HG02938 (cell line): ENCODE measurements around the gene MUC6.

Source experiments
- ATAC-seq: cut with Tn5 transposase; IDR thresholded peaks from one replicate; pipeline ENCODE4 v1.9.1; 2021; ENCODE audit warnings: mild to moderate bottlenecking, moderate library complexity; ENCODE audit not compliant: unreplicated experiment

The MUC6 gene

GRCh38 chr11:1073261-1073724 lies 36.8 kb upstream of the MUC6 start:
- ATAC-seq: no peak

DNA sequence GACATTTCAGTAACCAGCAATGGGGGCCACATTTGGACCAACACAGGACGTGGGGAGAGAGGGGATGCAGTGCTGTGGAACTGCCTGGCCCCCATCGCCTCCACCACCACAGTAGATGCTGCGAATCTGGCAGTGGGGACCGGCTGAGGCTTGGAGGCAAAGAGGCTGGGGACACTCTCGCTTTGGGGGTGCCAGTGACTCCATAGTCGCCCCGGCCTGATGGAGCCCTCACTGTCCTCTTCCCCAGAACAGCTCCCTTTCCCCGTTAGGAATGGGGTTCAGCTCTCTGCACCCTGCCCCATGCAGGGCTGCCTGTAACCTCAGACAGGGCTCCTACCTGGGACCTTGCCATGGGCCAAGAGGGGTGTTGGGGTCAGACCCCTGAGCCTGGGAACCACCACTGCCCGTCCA lies 36.3 kb upstream of the MUC6 start:
- no peak for ATAC-seq

DNA sequence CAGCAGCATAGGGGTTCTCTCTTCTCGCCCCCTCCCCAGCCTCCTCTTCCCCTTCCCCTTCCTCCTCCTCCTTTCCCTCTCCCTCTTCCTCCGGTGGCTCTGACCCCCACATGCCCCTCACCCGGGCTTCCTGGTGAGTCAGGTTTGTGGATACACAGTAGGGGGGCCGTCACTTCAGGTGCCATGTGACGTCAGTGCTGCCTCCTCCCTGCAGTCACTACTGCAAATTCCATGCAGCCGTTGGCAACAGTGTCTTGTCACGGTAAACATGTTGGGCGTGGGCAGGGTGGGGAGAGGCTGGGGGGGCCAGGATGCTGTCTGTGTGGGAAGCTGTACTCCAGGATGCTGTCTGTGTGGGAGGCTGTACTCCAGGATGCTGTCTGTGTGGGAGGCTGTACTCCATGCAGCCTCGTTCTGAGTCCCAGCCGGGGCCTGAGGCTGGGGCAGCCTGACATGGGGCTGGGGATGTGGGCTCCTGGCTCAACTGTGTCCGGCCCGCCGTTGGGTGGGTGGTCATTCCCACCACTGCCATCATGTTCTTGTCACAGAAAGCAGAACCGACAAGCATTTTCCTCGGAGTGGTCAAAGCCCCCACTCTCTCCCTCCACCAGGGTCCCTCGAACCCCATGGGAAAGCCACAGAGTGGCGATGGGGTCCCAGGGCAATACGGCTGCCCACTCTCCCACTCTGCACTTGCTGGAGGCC lies 35.8 kb upstream of the MUC6 start:
- no peak for ATAC-seq

- no peak for ATAC-seq
These were observed 35.1 kb upstream of the MUC6 start for GRCh38 chr11:1071571-1072115.

- no peak for ATAC-seq
These were observed 34.3 kb upstream of the MUC6 start for GRCh38 chr11:1070594-1071462.

- no peak for ATAC-seq
These were observed 33.2 kb upstream of the MUC6 start for GRCh38 chr11:1069740-1070139.

GRCh38 chr11:1067812-1068496 lies 31.4 kb upstream of the MUC6 start:
- ATAC-seq: no peak

DNA sequence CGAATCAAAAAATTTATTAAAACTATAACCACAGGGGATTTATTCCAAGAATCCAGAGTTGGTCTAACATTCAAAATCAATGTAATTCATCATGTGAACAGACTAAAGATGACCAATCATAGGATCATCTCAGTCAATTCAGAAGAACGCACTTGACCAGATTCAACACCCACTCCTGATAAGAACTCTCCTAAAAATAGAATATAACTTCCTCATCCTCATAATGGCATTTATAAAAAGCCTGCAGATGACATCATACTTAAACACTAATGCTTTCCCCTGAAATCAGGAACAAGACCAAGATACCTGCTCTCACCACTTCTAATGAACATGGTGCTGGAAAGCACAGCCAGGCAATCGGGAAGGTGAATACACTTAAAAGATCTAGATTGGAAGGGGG lies 27.6 kb upstream of the MUC6 start:
- ATAC-seq: no peak

DNA sequence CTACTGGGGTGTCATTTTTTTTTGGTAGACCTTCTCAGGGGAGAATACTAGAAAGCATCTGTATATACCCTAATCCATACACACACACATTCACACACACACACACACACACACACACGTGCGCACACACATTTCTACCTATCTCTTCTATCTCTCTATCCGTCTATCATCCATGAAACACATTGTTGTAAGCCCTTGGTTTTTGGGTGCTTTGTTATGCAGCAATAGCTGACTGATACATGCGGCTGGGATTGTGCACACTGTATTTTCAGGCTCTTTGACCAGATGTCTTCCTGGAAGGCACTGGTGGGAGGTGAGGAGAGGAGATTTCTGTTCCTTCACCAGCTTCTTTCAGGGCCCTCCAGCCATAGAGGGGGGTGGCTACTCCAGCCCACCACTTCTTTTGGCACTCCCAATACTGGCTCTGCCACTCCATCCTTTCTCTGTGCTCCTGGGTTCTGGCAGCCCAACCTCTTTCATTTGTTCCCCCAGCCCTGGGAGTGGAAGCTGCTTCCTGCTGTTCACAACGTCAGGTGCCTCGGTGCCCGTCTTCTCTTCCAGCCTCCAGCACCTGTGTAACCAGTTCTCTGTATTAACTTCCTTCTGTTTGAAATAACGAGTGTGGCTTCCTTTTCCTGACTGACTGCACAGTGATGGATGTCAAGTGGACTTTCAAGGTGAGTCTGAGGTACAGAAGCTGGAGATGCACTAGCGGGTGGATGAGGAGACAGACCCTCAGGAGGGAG lies 25.7 kb upstream of the MUC6 start:
- no peak for ATAC-seq

- no peak for ATAC-seq
These were observed 24.5 kb upstream of the MUC6 start for GRCh38 chr11:1060852-1061616.

DNA sequence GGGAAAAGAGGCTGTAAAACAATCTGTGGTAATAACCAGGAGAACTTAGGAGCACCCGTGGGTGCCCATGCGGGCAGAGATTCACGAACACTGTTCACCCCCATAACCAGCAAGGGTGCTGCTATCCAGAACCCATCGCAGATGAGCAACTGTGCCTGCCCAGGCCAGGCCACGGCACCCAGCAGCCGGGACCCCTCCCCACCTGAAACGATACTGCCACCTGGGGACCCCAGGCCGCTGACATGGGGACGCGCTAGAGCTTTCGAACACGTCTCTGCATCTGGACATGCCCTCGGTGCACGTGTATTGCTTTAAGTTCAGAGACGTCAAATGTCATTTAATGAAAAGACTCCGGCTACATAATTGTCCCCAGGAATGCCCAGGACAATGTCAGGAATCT lies 23.9 kb upstream of the MUC6 start:
- no peak for ATAC-seq

- no peak for ATAC-seq
These were observed 23.2 kb upstream of the MUC6 start for GRCh38 chr11:1059759-1060158.

DNA sequence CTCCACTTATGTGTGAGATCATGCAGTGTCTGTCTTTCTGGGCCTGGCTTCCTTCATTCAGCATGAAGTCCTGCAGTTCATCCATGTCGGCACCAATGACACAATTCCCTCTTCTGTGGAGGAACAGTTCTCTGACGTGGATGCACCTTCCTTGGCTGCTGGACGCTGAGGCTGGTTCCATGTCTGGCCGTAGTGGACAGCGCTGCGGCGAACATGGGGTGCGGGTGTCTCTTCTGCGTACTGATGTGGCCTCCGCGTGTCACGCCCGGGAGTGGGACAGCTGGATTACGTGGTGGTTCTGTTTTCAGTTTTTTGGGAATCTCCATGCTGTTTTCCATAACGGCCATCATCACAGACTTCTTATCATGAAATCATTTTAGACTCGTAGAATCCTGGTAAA lies 21.3 kb upstream of the MUC6 start:
- ATAC-seq: no peak

DNA sequence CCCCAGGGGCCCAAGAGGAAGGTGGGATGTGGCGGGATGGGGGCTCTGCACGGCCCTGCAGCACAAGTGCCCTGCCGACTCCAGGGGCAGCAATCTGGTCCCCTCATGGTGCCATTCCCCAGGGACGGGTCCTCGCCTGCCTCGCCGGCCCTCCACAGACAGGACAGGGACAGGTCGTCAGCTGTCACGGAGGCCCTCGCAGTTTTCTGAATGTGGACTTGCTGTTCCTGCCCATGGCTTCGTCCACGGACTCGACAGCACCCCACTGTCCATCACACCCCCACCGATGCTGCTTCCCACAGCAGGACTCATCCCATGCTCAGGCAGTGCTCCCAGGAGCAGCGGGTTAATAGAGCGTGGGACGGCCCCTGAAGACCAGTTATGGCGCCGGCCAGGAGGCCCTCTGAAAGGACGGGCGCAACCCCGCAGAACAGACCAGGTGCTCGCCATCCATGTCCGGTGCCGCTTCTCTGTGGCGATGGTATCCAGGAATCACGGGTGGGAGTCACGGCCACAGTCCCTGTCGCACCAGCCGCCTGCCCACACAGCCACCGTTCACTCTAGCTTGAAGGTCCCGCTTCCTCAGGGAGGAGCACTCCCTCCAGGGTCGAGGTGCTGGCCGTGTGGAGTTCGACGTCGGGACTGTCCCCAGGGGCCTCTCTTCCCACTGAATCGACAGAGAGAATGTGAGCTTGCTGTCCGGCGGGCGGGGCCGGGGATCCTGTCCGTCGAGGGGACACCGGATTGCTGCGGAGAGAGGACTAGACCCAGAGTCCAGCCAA lies 19.7 kb upstream of the MUC6 start:
- ATAC-seq: no peak

- no peak for ATAC-seq
These were observed 18.7 kb upstream of the MUC6 start for GRCh38 chr11:1055109-1055703.

DNA sequence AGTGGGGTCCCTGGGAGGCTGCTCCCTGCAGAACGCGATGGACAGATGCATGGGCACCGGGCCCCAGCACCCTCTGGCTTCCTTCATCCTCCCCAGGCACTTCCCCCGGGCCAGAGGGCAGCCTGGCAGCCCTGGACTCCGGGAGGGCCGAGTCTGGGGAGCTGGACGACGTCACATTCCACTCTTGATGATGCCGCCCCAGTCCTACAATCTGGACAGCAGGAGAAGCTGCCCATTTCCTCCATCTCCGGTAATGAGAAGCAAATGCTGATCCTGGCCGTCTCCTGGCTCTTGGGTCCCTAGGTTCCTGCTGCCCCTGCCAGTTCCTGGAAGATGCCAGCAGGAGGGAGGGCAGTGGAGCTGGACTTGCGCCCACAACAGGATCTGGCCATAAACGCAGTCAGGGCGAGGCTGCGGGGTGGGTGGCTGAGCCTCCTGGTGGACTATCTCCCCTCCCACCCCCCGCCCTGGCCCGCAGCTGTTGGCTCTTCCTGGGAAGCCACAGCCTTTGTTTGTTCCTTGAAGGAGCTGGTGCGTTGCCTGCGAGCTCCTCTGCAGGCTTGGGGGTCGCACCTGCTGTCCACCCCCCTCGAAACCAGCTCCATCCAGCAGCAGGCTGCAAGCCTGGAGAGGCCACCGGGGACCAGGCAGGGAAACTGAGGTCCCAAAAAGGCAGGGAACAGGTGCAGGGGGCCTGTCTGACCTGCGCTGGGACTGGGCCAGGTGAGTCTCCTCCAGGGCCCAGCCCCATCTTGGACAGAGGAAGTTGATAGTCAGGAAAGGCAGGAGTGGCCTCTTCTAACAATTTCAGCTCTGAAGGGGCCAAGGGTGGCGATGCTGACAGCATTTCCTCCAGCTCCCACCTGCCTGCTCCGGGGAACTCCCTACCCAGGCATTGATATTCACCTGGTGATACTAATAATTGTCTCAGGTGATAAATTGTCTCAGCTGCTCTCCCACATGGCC lies 17.9 kb upstream of the MUC6 start:
- ATAC-seq: no peak

DNA sequence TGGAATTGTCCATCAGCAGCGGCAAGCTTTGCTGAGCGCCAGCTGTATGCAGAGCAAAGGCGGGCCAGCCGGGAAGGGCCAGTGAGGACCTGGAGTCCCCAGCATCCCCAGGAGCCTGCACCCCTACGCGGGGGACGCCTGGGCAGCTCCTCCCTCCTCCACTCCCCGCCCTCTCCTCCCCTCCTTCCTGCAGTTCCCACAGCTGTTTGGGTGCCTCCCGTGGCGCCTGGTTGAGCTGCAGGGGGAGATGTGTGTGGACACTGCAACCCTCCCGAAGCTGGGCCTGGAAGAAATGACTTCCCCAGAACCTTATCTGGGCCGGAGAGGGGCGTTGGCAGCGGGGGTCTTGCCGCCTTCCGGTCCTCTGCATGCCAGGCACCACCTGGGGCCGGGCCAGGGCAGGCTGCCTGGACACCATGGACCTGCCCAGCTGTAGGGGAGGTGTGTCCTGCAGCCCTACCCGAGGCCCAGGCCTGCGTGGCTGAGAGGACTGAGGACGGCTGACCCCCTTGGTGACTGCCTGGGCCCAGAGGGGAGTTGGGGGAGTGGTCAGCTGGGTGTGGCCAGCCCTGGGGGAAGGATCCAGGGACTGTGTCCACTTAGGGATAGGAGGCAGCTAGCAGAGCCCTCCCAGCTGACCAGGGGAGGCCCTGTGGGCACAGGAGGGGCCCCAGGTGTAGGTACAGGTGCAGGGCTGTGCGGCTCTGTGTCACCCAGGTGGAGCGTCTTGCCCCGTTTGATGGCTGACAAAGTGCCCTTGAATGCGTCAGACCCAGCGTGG lies 16.8 kb upstream of the MUC6 start:
- ATAC-seq: no peak
